Endometrial microvascular endothelial cells (primary cell): ENCODE data around the gene LIX1. TPM values are rescaled to one million over a fixed set of nuclear protein-coding genes. Genes with fewer than 3 reads are reported as not detected.

Experiments
- in situ Hi-C: cut with HindIII; loops from 2 replicates; pipeline ENCODE4 v1.10.0; 2017; ENCODE audit warnings: low sequenced_read_pairs, low pct_unique_long_range_greater_than_20kb; ENCODE audit errors: inconsistent ontology term
- total RNA-seq: library from RNA; depleted of rRNA; stranded (reverse); fragments of >200 nt; gene quantifications from one replicate; pipeline ENCODE4 v1.2.3, GENCODE V29; 2015; ENCODE audit errors: inconsistent ontology term

The LIX1 gene
- total RNA-seq, 1 donor from 2014 or later = not detected

DNA sequence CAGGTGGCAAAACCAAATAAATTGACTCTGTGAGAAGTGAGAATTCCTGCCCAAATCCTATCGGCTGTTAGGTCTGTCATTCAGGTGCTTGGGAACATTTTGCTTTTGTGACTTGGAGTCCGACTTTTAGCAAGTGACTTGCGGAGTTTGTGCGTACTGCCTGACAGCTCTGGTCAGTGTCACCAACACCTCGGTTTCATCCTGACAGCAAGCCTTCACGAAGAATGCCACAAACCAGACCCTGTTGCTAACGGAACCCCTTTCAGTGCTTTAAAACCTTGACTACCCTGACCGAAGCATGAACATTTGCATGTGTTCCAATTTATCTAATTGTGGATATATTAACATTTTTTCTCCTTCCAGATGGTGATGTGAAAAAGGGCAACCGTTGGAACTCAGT is 26.5 kb downstream of the LIX1 start:
- in situ Hi-C loops = no loop called here

DNA sequence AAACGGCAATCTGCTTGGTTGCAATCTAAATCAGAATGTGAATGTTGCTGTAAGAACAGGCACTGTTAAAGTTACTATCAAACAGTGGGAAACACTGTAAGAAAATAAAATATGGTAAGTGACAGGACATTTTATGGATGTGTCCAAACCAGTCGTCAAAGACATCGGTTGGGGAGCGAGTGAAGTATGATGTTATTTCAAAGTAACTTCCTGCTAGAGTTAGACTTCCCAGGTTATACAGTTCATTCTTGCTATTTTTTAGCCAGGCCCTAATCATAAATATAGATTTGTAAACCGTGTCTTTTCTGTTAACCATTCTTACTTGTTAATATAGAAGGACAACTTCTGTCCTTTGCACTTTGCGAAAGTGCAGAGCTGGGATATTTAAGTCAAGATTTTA is 30.2 kb downstream of the LIX1 start:
- in situ Hi-C loops = no loop called here

DNA sequence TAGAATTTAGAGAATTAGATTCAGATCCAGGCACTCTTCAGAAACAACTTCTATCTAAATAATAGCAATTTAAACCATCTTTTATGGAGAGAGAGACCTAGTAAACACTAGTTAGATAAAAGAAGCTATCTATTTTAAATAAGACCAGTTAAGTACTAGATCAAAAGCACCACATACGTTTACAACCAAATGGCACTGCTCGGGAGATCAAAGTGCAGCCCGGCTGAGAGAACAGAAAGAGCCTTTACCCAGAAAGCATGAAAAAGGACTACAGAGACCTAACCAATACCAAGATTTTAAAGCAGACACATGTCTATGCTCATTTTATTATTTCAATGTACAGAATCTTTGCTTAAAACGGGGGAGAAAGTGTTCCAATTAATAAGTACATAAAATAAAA is 30.8 kb downstream of the LIX1 start:
- in situ Hi-C loops = no loop called here

DNA sequence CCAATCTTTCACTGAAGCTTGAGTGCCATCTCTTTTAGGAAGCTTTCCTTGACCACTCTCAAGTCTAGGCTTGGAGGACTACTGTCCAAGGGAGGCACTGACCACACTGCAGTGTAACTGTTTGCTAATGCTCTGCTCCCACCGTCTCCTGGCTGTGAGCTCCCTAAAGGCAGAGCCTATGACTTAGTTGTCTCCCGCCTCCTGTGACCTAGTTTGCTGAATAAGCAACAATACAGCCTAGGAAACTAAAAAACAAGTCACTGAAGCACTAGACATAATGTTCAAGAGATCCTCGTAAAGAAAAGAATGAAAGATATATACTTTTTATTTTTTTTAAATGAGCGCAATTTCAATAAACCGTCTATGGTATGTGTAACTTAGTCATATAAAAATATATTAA is 31.4 kb downstream of the LIX1 start:
- in situ Hi-C loops = no loop called here

DNA sequence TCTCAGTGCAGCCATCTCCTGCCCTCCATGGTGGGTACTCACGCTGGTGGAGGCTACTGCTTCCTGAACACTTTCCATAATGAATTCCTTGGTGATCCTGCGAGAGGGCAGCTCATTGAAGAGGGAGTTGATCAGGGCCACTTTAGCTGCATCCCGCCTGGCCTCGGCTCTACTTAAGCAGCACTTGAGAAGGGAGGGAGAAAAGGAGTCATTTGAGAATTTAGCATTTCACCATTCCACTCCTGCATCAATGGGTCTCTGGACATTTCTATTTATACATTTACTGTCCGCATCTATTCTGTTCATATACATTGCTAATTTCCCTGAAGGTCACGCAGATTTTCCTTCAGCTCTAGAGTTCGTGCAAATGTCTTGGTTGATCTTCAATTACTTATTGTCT is 35.1 kb downstream of the LIX1 start:
- in situ Hi-C loops = no loop called here

DNA sequence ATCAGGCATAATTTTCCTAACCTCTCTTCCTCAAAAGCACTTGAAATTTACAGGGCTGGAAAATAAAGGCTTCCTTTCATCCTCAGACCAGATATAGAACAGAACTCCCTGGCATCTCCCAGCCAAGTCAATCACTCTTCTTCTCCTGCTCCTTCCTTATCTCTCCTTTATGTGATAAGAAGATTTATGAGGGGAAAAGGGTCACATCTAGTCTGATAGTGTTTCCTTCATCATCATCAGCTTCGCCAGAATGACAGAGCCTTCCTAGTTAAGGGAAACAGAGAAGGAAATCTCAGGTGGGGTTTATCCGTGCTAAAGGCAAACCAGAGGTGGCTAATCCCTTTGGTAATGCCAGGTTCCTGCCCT is 36.2 kb downstream of the LIX1 start:
- in situ Hi-C loops = no loop called here

DNA sequence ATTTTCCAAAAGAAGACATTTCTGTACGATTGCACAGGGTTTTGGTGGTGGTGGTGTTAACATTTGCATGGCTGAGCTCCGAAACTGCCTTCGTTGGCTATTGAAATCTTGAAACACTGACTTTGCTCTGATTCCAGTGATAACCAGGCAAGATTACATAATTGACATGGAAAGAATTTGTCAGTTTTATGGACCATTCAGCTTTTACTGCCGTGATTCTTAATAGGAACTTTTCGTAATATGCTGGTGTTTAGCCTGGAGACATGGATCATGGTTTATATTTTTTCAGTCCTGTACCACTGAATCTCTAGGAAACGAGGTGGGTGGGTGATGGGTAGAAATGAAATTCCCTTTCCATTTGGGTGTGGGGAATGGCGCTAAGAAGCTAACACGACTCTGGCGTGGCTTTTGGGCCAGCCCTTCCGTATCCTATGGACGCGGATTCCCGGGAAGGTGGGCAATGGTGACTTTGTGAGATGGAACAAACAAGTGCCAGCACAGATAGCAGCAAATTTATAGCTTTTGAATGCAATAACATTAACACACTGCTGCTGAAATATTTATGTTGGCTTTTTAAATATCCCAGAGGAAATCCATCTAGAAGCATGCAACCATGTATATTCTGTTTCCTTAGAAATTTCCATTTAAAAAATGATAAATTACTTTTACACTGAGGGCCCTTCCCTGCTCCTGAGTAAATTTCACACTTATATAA is 36.8 kb downstream of the LIX1 start:
- in situ Hi-C loops = no loop called here

DNA sequence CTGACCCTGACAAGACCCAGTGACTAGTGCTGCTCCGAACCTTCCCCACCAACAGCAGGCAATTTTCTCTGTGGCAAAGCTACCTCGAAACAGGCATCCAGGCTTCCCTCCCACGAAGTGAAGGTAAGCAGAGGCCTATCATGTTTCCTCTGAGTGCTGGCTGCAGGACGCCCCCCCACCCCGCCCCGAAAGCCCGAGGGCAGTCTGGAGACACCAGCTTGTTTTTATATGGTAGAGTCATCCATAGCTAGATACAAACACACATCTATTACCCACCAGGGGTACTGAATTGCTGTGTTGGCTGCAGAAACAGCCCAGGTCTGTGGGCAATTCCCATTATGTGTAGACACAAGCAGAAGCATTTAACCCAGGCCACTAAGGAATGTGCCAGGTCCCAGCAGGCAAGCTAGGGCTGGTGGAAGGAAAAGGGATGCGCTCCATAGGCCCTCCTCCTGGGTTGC is 40.4 kb downstream of the LIX1 start:
- in situ Hi-C loops = no loop called here

DNA sequence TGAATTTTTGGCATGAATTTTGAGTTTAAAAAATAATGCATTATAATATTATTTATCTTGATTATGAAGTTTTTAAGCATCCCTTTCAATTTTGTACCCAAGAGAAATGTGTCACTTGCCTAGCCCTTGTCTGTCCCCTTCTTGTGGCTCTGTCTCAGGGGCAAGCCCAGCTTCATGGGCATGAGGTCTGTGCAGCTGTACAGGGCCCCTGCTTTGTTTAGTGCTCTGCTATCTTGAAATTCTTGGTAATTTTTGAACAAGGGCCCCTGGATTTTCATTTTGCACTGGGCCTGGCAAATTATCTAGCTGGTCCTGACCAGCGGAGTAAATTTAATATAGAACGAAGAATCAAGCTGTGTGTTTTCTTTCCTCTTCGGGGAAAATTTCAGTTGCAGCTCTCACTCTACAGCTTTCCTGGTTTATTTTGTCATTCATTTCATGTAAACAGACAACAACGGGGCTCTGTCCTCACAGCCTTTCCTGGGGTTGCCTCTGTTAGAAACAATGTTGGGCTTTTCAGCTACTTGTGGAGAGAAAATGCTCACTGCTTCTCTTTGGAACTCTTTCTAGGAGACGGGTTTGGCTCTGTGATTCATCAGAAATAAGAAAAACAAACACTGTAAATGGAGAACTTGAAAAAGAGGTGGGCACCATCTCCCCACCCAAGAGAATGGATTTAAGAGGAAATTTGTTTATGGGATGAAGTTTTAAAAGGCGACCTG is 41.1 kb downstream of the LIX1 start:
- in situ Hi-C loops = no loop called here

DNA sequence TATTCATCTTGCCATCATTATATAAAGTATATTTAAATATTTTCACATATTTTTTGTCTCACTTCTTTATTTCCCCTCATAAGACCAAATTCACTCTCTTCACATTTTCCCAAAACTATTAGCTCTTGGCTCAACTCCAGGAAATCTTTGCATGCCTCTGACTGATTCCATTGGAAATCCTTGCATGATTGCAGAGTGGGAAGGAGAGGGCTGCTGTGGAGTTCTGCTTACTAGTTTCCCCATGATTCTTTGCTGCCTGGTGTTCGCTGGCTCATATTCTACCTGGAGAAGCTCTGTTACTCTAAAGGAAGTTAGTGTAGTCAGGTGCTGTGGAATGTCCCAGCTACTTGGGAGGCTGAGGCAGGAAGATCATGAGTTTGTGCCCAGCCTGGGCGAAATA is 41.9 kb downstream of the LIX1 start:
- in situ Hi-C loops = no loop called here

DNA sequence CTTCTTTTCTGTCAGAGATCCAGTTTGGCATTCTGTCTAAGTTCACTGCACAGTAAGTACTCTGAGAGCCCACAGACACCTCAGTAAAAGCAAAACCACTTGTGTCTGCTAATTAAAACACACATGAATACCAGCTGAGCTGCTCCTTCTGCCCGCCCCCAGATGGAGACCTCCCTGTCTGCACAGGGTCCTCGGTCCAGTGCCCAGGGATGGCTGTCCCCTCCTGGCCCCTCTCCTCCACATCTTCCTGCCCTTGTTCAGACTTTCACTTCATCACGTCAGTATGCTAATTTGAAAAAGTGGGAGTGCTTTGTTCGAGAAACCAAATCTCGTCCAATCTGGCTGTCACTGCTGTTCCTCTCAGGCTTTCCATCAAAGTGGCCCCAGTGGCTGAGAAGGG is 43.5 kb downstream of the LIX1 start:
- in situ Hi-C loops = no loop called here

DNA sequence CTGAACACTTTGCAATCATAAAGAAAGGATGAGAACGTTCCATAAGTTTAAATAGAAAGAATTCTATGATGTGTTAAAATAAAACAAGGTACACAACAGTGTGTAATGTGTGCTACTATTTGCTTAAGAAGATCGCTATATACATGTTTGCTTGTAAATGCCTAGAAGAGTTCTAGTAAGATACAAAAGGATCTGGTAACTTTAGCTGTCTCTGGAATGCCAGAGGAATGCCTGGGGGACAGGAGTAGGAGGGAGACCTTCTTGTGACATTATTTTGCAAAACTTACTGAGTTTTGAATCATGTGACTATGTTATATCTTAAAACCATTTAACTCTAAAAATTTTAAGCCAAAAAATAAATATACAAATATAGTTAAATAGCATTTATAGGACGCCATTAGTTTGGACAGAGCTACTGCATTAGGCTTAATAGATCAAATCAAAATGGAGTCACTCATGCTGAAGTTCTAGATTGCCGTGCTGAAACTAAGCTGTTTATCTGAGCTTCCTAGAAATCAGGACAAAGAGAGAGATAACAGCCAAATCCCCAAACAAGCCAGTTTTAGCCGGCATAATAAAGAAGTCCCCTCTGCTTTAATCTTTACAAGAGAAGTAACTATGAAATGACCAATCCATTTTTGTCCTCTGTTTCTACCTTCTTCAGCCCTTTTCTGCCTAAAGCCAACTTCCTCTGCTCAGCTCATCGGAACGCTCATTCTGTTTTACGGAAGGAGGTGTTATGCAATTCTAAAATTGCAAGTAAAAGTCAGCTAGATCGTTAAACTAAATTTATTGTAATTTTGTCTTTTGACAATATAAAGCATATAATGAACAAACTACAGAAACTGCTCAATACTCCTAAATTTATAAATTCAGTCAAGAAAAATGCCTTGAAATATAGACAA is 44.8 kb downstream of the LIX1 start:
- in situ Hi-C loops = no loop called here

DNA sequence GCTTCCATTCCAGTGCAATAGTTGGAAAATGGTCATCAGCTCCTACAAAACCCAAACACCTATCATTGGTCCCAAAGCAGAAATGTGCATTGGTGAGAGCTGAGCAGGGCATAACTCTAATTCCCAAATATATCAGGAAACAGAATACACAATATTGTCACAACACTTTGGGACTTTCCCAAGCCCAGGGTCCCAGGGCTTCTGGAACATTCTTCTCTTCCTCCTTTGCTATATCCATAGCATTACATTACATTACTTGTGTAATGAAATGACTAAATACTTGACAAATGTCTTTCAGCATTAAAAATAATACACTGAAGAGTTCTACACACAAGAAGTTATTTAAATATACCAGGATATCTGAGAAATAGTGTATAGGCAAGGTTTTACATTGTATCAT is 45.6 kb downstream of the LIX1 start:
- in situ Hi-C loops = no loop called here

DNA sequence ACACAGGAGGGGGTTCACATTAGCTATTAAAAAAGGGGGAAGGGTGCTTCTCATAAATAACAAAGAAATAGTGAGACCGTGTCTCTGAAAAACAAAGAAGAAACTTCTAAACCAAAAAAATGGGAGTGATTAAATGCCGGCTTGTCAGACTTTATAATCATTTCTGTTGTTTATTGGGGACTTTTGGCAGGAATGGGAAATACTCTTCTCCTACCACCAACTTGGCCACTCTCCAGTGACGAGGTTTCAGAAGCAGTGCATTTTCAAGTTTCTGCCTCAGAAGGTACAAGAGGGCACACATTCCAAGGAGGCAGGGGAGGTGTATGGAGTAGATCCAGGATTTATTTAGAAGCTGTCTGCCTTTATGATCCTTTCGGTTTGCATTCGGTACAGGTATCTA is 46.2 kb downstream of the LIX1 start:
- in situ Hi-C loops = no loop called here

DNA sequence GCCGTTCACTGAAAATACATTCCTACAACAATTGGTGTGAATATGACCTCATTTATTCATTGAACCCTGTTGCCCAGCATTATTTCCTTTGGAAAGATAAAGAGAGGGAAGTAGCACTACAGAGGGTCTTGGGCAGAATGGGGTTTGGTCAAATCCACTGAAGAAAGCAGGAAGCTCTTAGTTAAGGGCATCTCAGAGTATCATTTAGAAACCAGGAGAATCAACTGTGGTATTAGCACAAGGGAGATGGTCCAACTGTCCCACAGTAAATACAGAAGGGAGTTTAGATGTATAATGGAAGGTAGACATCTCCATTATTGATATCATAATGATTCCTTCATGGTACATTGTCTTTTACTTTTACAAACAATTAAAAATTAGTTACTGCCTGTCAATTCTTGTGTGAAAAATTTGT is 47.1 kb downstream of the LIX1 start:
- in situ Hi-C loops = no loop called here

DNA sequence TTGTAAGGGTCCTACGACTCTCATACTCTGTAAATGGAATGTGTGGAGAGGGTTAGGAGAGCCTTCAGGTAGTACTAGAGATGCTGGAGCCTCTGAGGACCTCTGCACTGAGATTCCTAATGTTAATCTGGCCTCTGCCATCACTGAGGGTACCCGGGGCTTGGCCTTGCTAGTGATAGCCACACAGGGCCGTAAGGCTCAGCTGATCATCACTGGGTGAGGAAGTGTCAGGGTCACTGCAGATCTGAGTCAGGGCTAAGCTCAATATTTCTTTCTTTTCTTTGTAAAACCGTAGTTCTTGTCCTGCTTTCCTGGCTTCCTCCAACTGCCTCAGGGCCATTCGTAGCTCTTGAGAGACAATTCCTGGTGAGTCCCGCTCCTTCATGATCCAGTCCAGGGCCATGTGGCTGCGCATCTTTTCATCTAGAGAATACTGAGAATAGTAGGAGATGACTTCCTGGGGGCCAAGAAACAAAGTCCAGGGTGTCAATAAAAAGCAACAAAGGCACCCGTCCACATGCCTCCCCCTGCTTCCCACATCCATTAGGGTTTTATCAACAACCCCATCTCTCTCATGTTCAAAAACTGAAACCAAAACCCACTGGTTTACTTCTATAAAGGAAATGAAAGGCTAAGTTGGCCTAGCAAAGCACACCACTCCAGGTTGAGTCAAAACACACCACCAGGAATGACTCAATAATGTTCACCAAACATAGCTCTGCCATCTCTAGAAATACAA is 47.7 kb downstream of the LIX1 start:
- in situ Hi-C loops = no loop called here

DNA sequence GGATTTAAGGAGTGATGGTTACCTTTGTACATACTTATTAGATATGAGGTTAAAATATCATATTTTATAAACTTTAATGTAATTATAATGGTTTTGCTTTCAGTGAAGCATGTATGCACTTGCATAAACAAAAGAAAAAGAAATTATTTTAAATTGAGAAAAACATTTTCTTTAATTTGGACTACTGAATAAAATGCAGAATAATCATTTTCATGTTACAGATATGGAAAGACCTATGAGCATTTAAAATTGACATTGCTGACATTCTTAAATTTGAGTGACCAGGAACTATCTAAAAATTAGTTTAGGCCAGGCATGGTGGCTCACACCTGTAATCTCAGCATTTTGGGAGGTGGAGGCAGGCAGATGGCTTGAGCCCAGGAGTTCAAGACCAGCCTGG is 49.2 kb downstream of the LIX1 start:
- in situ Hi-C loops = no loop called here

DNA sequence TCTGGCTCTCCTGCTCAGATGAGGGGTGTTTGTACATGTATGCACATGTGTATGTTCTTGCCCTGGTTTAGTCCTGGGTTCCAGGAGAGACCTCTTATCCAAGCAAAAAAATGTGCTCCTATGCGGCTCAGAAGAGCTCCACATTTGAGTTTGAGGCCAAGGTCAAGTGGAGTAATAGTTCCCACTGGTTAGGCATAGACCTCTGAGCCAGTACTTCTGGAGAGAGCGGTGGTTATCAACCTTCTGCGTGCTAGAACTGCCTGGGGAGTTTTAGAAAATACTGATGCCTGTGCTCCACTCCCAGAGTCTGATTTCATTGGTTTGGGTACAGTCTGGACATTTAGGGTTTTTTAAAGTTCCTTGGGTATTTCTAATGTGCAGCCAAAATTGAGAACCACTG is 51.5 kb downstream of the LIX1 start:
- in situ Hi-C loops = no loop called here

DNA sequence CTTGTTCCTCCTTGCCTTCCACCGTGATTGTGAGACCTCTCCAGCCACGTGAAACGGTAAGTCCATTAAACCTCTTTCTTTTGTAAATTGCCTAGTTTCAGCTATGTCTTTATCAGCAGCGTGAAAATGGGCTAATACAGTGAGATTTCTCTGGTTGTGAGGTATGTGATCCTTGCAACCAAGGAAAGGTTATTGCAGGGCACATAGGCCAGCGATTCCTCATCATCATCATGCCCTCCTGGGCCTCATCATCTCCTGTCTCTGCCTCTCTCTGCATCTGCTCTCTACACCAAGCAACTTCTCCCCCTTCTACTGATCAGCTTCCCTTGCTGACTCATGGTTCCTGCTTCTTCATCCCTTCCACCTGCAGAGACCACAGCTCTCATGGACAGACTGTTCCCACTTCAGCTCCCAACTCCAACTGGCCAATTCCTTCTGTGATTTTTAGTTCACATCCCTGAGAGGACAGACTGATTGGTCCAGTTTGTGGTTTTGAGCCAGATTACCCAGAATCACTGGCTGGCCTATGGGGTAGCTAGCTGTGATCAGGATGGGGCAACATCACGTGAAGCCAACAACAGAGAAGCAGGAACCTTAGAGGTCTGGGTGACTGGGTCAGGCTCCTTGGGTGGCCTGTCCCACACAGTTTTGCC is 53.1 kb downstream of the LIX1 start:
- in situ Hi-C loops = no loop called here
